B cell (primary cell): ENCODE data around the gene PLEKHA8.

Experiments used
- EZH2 ChIP-seq: IDR thresholded peaks from 2 replicates; pipeline ENCODE4 v1.6.1; 2012; ENCODE audit warnings: borderline replicate concordance, low read depth, mild to moderate bottlenecking, moderate library complexity, low read length; ENCODE audit not compliant: insufficient read depth, poor library complexity, severe bottlenecking
- TF ChIP-seq, protein P1 (sequence below): fragments of 200-600 bp; IDR thresholded peaks from one replicate; pipeline ENCODE4 v1.8.0; 2022; ENCODE audit warnings: antibody characterized with exemption, mild to moderate bottlenecking

GRCh38 chr7:30144657-30145306 lies 116.6 kb downstream of the PLEKHA8 start:
- TF ChIP-seq, protein P1, sequence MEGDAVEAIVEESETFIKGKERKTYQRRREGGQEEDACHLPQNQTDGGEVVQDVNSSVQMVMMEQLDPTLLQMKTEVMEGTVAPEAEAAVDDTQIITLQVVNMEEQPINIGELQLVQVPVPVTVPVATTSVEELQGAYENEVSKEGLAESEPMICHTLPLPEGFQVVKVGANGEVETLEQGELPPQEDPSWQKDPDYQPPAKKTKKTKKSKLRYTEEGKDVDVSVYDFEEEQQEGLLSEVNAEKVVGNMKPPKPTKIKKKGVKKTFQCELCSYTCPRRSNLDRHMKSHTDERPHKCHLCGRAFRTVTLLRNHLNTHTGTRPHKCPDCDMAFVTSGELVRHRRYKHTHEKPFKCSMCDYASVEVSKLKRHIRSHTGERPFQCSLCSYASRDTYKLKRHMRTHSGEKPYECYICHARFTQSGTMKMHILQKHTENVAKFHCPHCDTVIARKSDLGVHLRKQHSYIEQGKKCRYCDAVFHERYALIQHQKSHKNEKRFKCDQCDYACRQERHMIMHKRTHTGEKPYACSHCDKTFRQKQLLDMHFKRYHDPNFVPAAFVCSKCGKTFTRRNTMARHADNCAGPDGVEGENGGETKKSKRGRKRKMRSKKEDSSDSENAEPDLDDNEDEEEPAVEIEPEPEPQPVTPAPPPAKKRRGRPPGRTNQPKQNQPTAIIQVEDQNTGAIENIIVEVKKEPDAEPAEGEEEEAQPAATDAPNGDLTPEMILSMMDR, result no peak
- no peak for TF ChIP-seq EZH2
